Measurements from ENCODE around the gene PRR3. TPM values are rescaled to one million over a fixed set of nuclear protein-coding genes. Genes with fewer than 3 reads are reported as not detected.

The PRR3 gene
- total and polyA plus RNA-seq, 9 of the 15 experiments (the other 6 are each of a cell fraction or from before 2014, with no cell fraction given): 23.5 to 59.6 (median 28.8) TPM

DNA sequence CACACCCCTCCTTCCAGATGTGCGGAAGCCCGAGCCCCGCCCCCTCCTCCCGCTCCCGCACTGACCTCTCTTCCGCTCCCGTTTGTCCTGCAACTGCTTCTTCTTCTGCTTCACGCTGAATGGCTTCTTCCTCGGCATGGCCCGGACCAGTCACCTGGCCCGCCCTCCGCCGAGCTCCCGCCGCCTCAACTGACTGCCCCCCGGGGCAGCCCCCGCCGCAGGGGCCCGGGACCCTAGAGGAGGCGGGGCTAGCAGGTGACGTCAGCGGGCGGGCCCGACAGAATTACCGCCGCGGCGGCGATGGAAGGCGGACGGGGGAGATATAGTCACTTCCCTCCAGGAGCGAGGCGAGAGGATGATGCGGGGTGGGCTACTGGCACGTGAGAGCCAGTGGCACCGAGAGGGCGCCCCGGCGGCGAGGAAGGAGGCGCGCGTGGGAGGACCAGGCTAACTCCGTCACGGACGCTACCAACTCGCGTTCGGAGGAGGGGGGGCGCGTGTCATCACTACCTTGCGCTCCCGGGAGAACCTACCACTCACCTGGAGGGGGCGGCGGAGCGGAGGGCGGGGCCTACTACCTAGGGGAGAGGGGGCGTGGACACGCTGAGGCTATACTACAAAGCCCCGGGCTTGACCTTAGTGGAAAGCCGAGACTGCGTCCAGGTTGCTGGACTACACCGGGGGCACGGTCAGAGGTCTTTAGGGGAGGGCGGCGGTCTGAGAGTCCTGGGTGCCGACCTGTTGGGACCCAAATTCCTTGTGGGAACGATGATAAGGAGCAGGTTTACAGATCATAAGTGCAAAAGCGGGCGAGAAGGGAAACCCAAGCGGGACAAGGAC, 809 bp upstream of the PRR3 start, which contains the start of gene GNL1 (continued):
- TF ChIP-seq, protein P1, sequence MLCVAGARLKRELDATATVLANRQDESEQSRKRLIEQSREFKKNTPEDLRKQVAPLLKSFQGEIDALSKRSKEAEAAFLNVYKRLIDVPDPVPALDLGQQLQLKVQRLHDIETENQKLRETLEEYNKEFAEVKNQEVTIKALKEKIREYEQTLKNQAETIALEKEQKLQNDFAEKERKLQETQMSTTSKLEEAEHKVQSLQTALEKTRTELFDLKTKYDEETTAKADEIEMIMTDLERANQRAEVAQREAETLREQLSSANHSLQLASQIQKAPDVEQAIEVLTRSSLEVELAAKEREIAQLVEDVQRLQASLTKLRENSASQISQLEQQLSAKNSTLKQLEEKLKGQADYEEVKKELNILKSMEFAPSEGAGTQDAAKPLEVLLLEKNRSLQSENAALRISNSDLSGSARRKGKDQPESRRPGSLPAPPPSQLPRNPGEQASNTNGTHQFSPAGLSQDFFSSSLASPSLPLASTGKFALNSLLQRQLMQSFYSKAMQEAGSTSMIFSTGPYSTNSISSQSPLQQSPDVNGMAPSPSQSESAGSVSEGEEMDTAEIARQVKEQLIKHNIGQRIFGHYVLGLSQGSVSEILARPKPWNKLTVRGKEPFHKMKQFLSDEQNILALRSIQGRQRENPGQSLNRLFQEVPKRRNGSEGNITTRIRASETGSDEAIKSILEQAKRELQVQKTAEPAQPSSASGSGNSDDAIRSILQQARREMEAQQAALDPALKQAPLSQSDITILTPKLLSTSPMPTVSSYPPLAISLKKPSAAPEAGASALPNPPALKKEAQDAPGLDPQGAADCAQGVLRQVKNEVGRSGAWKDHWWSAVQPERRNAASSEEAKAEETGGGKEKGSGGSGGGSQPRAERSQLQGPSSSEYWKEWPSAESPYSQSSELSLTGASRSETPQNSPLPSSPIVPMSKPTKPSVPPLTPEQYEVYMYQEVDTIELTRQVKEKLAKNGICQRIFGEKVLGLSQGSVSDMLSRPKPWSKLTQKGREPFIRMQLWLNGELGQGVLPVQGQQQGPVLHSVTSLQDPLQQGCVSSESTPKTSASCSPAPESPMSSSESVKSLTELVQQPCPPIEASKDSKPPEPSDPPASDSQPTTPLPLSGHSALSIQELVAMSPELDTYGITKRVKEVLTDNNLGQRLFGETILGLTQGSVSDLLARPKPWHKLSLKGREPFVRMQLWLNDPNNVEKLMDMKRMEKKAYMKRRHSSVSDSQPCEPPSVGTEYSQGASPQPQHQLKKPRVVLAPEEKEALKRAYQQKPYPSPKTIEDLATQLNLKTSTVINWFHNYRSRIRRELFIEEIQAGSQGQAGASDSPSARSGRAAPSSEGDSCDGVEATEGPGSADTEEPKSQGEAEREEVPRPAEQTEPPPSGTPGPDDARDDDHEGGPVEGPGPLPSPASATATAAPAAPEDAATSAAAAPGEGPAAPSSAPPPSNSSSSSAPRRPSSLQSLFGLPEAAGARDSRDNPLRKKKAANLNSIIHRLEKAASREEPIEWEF (CRISPR knock-in tag; IDR thresholded peaks at IDR 0.05): no peak
- 0 out of 2 replicates have a peak, but pooled peaks have one; percentile 57 for TF ChIP-seq DNMT1 (IDR thresholded peaks at IDR 0.05)
- peak; percentile 89 for TF ChIP-seq RB1 (IDR thresholded peaks at IDR 0.05; ENCODE audit: low read depth)
- TF ChIP-seq, protein P2, sequence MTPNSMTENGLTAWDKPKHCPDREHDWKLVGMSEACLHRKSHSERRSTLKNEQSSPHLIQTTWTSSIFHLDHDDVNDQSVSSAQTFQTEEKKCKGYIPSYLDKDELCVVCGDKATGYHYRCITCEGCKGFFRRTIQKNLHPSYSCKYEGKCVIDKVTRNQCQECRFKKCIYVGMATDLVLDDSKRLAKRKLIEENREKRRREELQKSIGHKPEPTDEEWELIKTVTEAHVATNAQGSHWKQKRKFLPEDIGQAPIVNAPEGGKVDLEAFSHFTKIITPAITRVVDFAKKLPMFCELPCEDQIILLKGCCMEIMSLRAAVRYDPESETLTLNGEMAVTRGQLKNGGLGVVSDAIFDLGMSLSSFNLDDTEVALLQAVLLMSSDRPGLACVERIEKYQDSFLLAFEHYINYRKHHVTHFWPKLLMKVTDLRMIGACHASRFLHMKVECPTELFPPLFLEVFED (CRISPR knock-in tag; conservative IDR thresholded peaks at IDR 0.05): no peak
- TF ChIP-seq CBX1 (IDR thresholded peaks at IDR 0.05; ENCODE audit: low read depth): peak; percentile 39; the same call in 1 of the 2 replicates
- TF ChIP-seq CEBPG (CRISPR knock-in tag; IDR thresholded peaks at IDR 0.05): peak; percentile 31; the same call in 1 of the 2 replicates
- 0 out of 4 replicates have a peak, but pooled peaks have one; percentile 19 to 40 for TF ChIP-seq CEBPG (tag; conservative IDR thresholded peaks at IDR 0.05 in 1 of 2, IDR thresholded peaks at IDR 0.05 in 1 of 2)
- TF ChIP-seq, protein P3, sequence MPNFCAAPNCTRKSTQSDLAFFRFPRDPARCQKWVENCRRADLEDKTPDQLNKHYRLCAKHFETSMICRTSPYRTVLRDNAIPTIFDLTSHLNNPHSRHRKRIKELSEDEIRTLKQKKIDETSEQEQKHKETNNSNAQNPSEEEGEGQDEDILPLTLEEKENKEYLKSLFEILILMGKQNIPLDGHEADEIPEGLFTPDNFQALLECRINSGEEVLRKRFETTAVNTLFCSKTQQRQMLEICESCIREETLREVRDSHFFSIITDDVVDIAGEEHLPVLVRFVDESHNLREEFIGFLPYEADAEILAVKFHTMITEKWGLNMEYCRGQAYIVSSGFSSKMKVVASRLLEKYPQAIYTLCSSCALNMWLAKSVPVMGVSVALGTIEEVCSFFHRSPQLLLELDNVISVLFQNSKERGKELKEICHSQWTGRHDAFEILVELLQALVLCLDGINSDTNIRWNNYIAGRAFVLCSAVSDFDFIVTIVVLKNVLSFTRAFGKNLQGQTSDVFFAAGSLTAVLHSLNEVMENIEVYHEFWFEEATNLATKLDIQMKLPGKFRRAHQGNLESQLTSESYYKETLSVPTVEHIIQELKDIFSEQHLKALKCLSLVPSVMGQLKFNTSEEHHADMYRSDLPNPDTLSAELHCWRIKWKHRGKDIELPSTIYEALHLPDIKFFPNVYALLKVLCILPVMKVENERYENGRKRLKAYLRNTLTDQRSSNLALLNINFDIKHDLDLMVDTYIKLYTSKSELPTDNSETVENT (CRISPR knock-in tag; IDR thresholded peaks at IDR 0.05): 0 out of 2 replicates have a peak, but pooled peaks have one; percentile 37
- TF ChIP-seq, protein P4, sequence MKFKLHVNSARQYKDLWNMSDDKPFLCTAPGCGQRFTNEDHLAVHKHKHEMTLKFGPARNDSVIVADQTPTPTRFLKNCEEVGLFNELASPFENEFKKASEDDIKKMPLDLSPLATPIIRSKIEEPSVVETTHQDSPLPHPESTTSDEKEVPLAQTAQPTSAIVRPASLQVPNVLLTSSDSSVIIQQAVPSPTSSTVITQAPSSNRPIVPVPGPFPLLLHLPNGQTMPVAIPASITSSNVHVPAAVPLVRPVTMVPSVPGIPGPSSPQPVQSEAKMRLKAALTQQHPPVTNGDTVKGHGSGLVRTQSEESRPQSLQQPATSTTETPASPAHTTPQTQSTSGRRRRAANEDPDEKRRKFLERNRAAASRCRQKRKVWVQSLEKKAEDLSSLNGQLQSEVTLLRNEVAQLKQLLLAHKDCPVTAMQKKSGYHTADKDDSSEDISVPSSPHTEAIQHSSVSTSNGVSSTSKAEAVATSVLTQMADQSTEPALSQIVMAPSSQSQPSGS (CRISPR knock-in tag; IDR thresholded peaks at IDR 0.05): peak; percentile 92
- no peak for TF ChIP-seq STAG1 (CRISPR knock-in tag; IDR thresholded peaks at IDR 0.05; ENCODE audit: borderline replicate concordance)
- TF ChIP-seq U2AF1 (optimal IDR thresholded peaks at IDR 0.05; ENCODE audit: low read depth, low read length): peak; percentile 90
- TF ChIP-seq ERF (CRISPR knock-in tag; IDR thresholded peaks at IDR 0.05): peak; percentile 25; the same call in 1 of the 2 replicates
- TF ChIP-seq, protein P5, sequence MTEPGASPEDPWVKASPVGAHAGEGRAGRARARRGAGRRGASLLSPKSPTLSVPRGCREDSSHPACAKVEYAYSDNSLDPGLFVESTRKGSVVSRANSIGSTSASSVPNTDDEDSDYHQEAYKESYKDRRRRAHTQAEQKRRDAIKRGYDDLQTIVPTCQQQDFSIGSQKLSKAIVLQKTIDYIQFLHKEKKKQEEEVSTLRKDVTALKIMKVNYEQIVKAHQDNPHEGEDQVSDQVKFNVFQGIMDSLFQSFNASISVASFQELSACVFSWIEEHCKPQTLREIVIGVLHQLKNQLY (CRISPR knock-in tag; conservative IDR thresholded peaks at IDR 0.05): 0 out of 4 replicates have a peak, but pooled peaks of 1 of the 2 experiments have one; percentile 31
